HG03045 (cell line): Measurements from ENCODE around the gene EML4.
"Not testable (repeated sequence)": the region's sequence is repeated elsewhere in the genome, so short reads cannot be mapped to it uniquely, and the experiment has no call there.

ENCODE experiments used
- ATAC-seq: cut with Tn5 transposase; IDR thresholded peaks from one replicate; pipeline ENCODE4 v1.9.1; 2021; ENCODE audit warnings: mild to moderate bottlenecking, moderate library complexity; ENCODE audit not compliant: unreplicated experiment

Gene EML4

GRCh38 chr2:42169100-42169873 is at the start of gene EML4:
Gene EML4 (plus strand): TSS chr2:42169353. CDS start chr2:42169612, 259 bp downstream.
- ATAC-seq = peak; percentile 85

- ATAC-seq = no peak
Observed at GRCh38 chr2:42123426-42123825, 45.7 kb upstream of the EML4 start.

- no peak for ATAC-seq
Observed at GRCh38 chr2:42124011-42124785, 45.0 kb upstream of the EML4 start.

GRCh38 chr2:42125841-42126594 is 43.1 kb upstream of the EML4 start:
- ATAC-seq = no peak

- not testable (repeated sequence) for ATAC-seq
Observed at GRCh38 chr2:42126873-42127272, 42.3 kb upstream of the EML4 start.

GRCh38 chr2:42127425-42128424 is 41.4 kb upstream of the EML4 start:
- ATAC-seq = peak; percentile 63

GRCh38 chr2:42128721-42129486 is 40.2 kb upstream of the EML4 start:
- ATAC-seq = no peak

- ATAC-seq = no peak
Observed at GRCh38 chr2:42129487-42129852, 39.7 kb upstream of the EML4 start.

GRCh38 chr2:42129947-42130346 is 39.2 kb upstream of the EML4 start:
- ATAC-seq = no peak

- ATAC-seq = not testable (repeated sequence)
Observed at GRCh38 chr2:42130858-42131257, 38.3 kb upstream of the EML4 start.

GRCh38 chr2:42132191-42132965 is 36.8 kb upstream of the EML4 start:
- ATAC-seq = no peak

- peak; percentile 65 for ATAC-seq
Observed at GRCh38 chr2:42132966-42133641, 36.0 kb upstream of the EML4 start.

GRCh38 chr2:42133771-42134195 is 35.4 kb upstream of the EML4 start:
- ATAC-seq = no peak

- ATAC-seq = not testable (repeated sequence)
Observed at GRCh38 chr2:42134401-42134932, 34.7 kb upstream of the EML4 start.

- ATAC-seq = no peak
Observed at GRCh38 chr2:42135381-42136312, 33.5 kb upstream of the EML4 start.

GRCh38 chr2:42136782-42137124 is 32.4 kb upstream of the EML4 start:
- ATAC-seq = no peak
